Loucy (cell line): ENCODE data around the gene PGS1.

Experiments used
- H2AFZ ChIP-seq: fragments of 200-600 bp; sonication (generic); 2 replicates; pipeline ENCODE4 v1.6.0; 2016; ENCODE audit warnings: antibody characterized with exemption, mild to moderate bottlenecking, low read length, moderate library complexity
- H3F3A ChIP-seq: fragments of 200-600 bp; 2 replicates; pipeline ENCODE4 v1.6.0; 2016; ENCODE audit warnings: antibody characterized with exemption, low read depth, mild to moderate bottlenecking
- H3K27me3 ChIP-seq: fragments of 200-600 bp; sonication (generic); 2 replicates; pipeline ENCODE4 v1.6.1; 2014; ENCODE audit warnings: low read length, mild to moderate bottlenecking; ENCODE audit not compliant: insufficient read depth, poor library complexity, severe bottlenecking
- H3K36me3 ChIP-seq: fragments of 200-600 bp; sonication (generic); 2 replicates; pipeline ENCODE4 v1.6.1; 2016; ENCODE audit warnings: low read length; ENCODE audit not compliant: insufficient read depth
- H3K4me1 ChIP-seq: fragments of 200-600 bp; sonication (generic); 2 replicates; pipeline ENCODE4 v1.5.1; 2014; ENCODE audit warnings: low read length, mild to moderate bottlenecking; ENCODE audit not compliant: insufficient read depth, poor library complexity, severe bottlenecking
- H3K4me2 ChIP-seq: fragments of 200-600 bp; sonication (generic); 2 replicates; pipeline ENCODE4 v1.6.0; 2014; ENCODE audit warnings: antibody characterized with exemption, low read length, low read depth, mild to moderate bottlenecking; ENCODE audit not compliant: poor library complexity, severe bottlenecking
- H3K4me3 ChIP-seq: fragments of 200-600 bp; sonication (generic); 2 replicates; pipeline ENCODE4 v1.5.1; 2014; ENCODE audit warnings: low read length, mild to moderate bottlenecking, mixed read lengths; ENCODE audit not compliant: poor library complexity, severe bottlenecking
- H3K79me2 ChIP-seq: fragments of 200-600 bp; sonication (generic); 2 replicates; pipeline ENCODE4 v1.6.1; 2014; ENCODE audit warnings: low read length; ENCODE audit not compliant: insufficient read depth
- H3K9ac ChIP-seq: fragments of 200-600 bp; sonication (generic); 2 replicates; pipeline ENCODE4 v1.6.0; 2014; ENCODE audit warnings: mild to moderate bottlenecking, low read depth, low read length, moderate library complexity; ENCODE audit not compliant: poor library complexity, severe bottlenecking
- H3K9me2 ChIP-seq: fragments of 200-600 bp; sonication (generic); replicated peaks from 2 replicates; pipeline ENCODE4 v1.6.1; 2016; ENCODE audit warnings: low read depth, low read length, mixed read lengths
- H3K9me3 ChIP-seq: fragments of 200-600 bp; sonication (generic); 2 replicates; pipeline ENCODE4 v1.6.1; 2014; ENCODE audit warnings: mild to moderate bottlenecking, antibody characterized with exemption, low read length, low read depth; ENCODE audit not compliant: insufficient read depth
- H4K20me1 ChIP-seq: fragments of 200-600 bp; sonication (generic); 2 replicates; pipeline ENCODE4 v1.6.0; 2014; ENCODE audit warnings: antibody characterized with exemption, low read length, mild to moderate bottlenecking; ENCODE audit not compliant: insufficient read depth, poor library complexity, severe bottlenecking
- CTCF ChIP-seq: fragments of 200-600 bp; sonication (generic); conservative IDR thresholded peaks from 2 replicates; pipeline ENCODE4 v1.5.1; 2014; ENCODE audit warnings: mild to moderate bottlenecking, antibody characterized with exemption, low read length
- EZH2phosphoT487 ChIP-seq: fragments of 200-600 bp; IDR thresholded peaks from 2 replicates; pipeline ENCODE4 v1.6.1; 2018; ENCODE audit warnings: antibody characterized with exemption, mild to moderate bottlenecking, moderate library complexity, borderline replicate concordance

Gene PGS1

GRCh38 chr17:78430892-78431691 is 52.6 kb downstream of the PGS1 start:
- Histone ChIP-seq H3K79me2 (no peaks in the 10 kb centered on the region), H3K4me2 (no peak overlapping the region), H3K27me3 (no peaks in the 10 kb centered on the region), H4K20me1 (no peaks in the 10 kb centered on the region), H3K4me1 (no peaks in the 10 kb centered on the region), H3K4me3 (no peak overlapping the region), H3K9ac (no peak overlapping the region), H3K9me3 (no peaks in the 10 kb centered on the region), H3K9me2 (no peaks in the 10 kb centered on the region), H3F3A (no peaks in the 10 kb centered on the region), H2AFZ (no peak overlapping the region), H3K36me3 (peaks cover 29% of the 10 kb centered on the region; the same call in 1 of the 2 replicates)
- no peak for TF ChIP-seq CTCF
- TF ChIP-seq EZH2phosphoT487: no peak

- H4K20me1 ChIP-seq: no peaks in the 10 kb centered on the region
- no peaks in the 10 kb centered on the region for H3K27me3 ChIP-seq
- H3K4me3 ChIP-seq: no peak overlapping the region
- no peaks in the 10 kb centered on the region for H3K4me1 ChIP-seq
- H3K9ac ChIP-seq: no peak overlapping the region
- no peak overlapping the region for H3K4me2 ChIP-seq
- no peak overlapping the region for H2AFZ ChIP-seq
- H3K9me3 ChIP-seq: no peaks in the 10 kb centered on the region
- no peaks in the 10 kb centered on the region for H3F3A ChIP-seq
- H3K79me2 ChIP-seq: no peaks in the 10 kb centered on the region
- H3K36me3 ChIP-seq: peaks cover 23% of the 10 kb centered on the region; the same call in 1 of the 2 replicates
- TF ChIP-seq CTCF (no peak), EZH2phosphoT487 (no peak)
- H3K9me2 ChIP-seq: no peaks in the 10 kb centered on the region
Observed at GRCh38 chr17:78431692-78431958, 53.2 kb downstream of the PGS1 start.

- H4K20me1 ChIP-seq: no peaks in the 10 kb centered on the region
- TF ChIP-seq CTCF (no peak), EZH2phosphoT487 (no peak)
Observed at GRCh38 chr17:78432226-78433012, 54.0 kb downstream of the PGS1 start.

More at GRCh38 chr17:78432226-78433012, 54.0 kb downstream of the PGS1 start:
- Histone ChIP-seq H3K79me2 (no peaks in the 10 kb centered on the region), H3K4me2 (no peak overlapping the region), H3K9me2 (no peaks in the 10 kb centered on the region), H2AFZ (no peak overlapping the region), H3F3A (no peaks in the 10 kb centered on the region), H3K4me3 (no peak overlapping the region), H3K27me3 (no peaks in the 10 kb centered on the region), H3K9ac (no peak overlapping the region), H3K9me3 (no peaks in the 10 kb centered on the region), H3K36me3 (peaks cover 16% of the 10 kb centered on the region; the same call in 1 of the 2 replicates), H3K4me1 (no peaks in the 10 kb centered on the region)
